ENCODE measurements around the gene AFF3. TPM values are rescaled to one million over a fixed set of nuclear protein-coding genes. Genes with fewer than 3 reads are reported as not detected.

The AFF3 gene
- total and polyA plus RNA-seq, 2 of the 8 experiments (the other 6 are each of a cell fraction or from before 2014, with no cell fraction given) = 0.27 to 3.0 TPM

DNA sequence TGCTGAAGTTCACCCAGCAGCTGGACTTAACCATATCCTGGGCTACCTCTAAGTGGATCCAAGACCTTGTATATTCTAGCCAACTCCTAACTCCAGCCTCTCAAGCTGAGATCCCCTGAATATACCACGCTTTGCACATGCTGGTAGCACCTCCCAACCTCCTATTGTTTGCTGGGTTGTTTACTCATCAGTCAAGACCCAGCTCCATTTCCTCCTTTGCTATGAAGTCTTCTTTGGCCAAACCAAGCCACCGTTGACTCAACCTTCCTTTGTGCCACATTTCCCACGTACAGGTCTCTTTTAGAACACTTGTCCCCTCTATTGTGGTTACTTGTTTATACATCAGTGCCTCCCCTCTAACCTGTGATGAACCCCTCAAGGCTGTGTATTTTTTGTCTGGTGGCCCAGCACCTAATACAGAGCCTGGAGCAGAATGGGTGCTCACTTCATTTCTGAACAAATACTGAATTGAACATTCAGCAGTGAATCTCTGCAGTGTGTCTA is 384.7 kb downstream of the AFF3 start:
- Histone ChIP-seq H2AFZ (ENCODE audit: low read length) (no peak overlapping the region), H3K4ac (replicated peaks; ENCODE audit: insufficient read length, low read depth, low read length) (no peak overlapping the region), H3K23me2 (ENCODE audit: low read depth, low read length) (no peaks in the 10 kb centered on the region), H3K9ac (replicated peaks in 1 of 4; ENCODE audit: extremely low read depth in 1 of 4, low read depth in 3 of 4, low read length in 3 of 4) (no peak overlapping the region), H3K18ac (ENCODE audit: extremely low read depth, low read length) (no peak overlapping the region), H3K27me3 (replicated peaks in 1 of 4; ENCODE audit: control insufficient read depth in 3 of 4, extremely low read depth in 1 of 4, insufficient read depth in 3 of 4, low read length in 3 of 4) (peaks cover 0 to 6% (median 4%) of the 10 kb centered on the region in 4 experiments; a peak in 3 of 7 replicates), H2BK15ac (ENCODE audit: low read length) (no peak overlapping the region), H3K56ac (replicated peaks; ENCODE audit: insufficient read length, low read depth, low read length) (no peak overlapping the region), H3K36me3 (ENCODE audit: control insufficient read depth in 2 of 4, insufficient read depth in 4 of 4, low read length in 3 of 4) (no peaks in the 10 kb centered on the region), H3K79me2 (ENCODE audit: control insufficient read depth in 1 of 2, insufficient read depth in 2 of 2, low read length in 2 of 2) (no peaks in the 10 kb centered on the region; a peak in 1 of 4 replicates), H3K4me3 (ENCODE audit: extremely low read depth in 1 of 4, insufficient read depth in 2 of 4, low read depth in 3 of 4, low read length in 4 of 4) (no peak overlapping the region), H3K9me3 (ENCODE audit: insufficient read depth in 2 of 2, low read depth in 1 of 2, low read length in 1 of 2) (no peaks in the 10 kb centered on the region), H2BK5ac (ENCODE audit: low read depth, low read length) (no peak overlapping the region), H3K14ac (ENCODE audit: insufficient read length) (no peak overlapping the region), H3K4me2 (ENCODE audit: insufficient read depth in 1 of 2, low read depth in 2 of 2, low read length in 2 of 2) (no peak overlapping the region), H3K27ac (ENCODE audit: low read depth, low read length) (no peak overlapping the region), H4K5ac (ENCODE audit: insufficient read length, low read depth, low read length) (no peak overlapping the region), H2BK12ac (ENCODE audit: low read depth, low read length) (no peak overlapping the region), H4K91ac (replicated peaks; ENCODE audit: insufficient read length, low read length) (no peak overlapping the region), H4K20me1 (replicated peaks in 1 of 2; ENCODE audit: control insufficient read depth in 1 of 2, insufficient read depth in 2 of 2, low read length in 2 of 2) (no peaks in the 10 kb centered on the region), H4K8ac (ENCODE audit: extremely low read depth, insufficient read depth, low read length) (no peak overlapping the region), H3K23ac (ENCODE audit: insufficient read length) (no peak overlapping the region), H2BK120ac (replicated peaks; ENCODE audit: low read depth, low read length) (no peak overlapping the region), H2AK5ac (ENCODE audit: low read depth, low read length) (no peak overlapping the region), H3K79me1 (ENCODE audit: low read depth, low read length) (no peaks in the 10 kb centered on the region), H3K4me1 (replicated peaks in 1 of 4; ENCODE audit: control insufficient read depth in 3 of 4, insufficient read depth in 4 of 4, low read length in 3 of 4) (no peaks in the 10 kb centered on the region), H2BK20ac (ENCODE audit: low read length) (no peak overlapping the region)
- CTCF ChIA-PET (ENCODE audit: partially characterized antibody) = no interaction called here
- TF ChIP-seq NANOG (IDR thresholded peaks at IDR 0.05; ENCODE audit: insufficient read depth, low read depth, low read length, poor library complexity, severe bottlenecking) = no peak
- TF ChIP-seq MAFK (IDR thresholded peaks at IDR 0.05; ENCODE audit: low read depth, low read length) = no peak
- TF ChIP-seq HDAC6 (IDR thresholded peaks at IDR 0.05; ENCODE audit: low read depth, low read length) = no peak
- no peak for TF ChIP-seq RNF2 (IDR thresholded peaks at IDR 0.05; ENCODE audit: borderline replicate concordance, low read depth, low read length, missing control alignments, poor library complexity, severe bottlenecking)
- TF ChIP-seq SIX5 (IDR thresholded peaks at IDR 0.05; ENCODE audit: low read depth, low read length) = no peak
- no peak for TF ChIP-seq TAF7 (optimal IDR thresholded peaks at IDR 0.05; ENCODE audit: borderline replicate concordance, low read depth, low read length)
- no peak for TF ChIP-seq POLR2AphosphoS5 (IDR thresholded peaks at IDR 0.05; ENCODE audit: low read depth, low read length)
- no peak for DNase-seq (ENCODE audit: low read depth in 1 of 2, low spot score in 2 of 2)
- POLR2A ChIA-PET (ENCODE audit: partially characterized antibody) = no interaction called here
- 86% methylated on average over 3 of the region's 3 CpGs; no CpG with 5 or more reads in 1 of the 2 experiments for WGBS, 2 experiments (ENCODE audit: extremely low coverage in 1 of 2, insufficient coverage in 1 of 2, insufficient read length in 1 of 2, insufficient replicate concordance in 2 of 2, low coverage in 1 of 2, low lambda C conversion rate in 2 of 2, missing lambda C conversion rate in 1 of 2)
- no peak for FAIRE-seq
